ENCODE results near the gene PLA2G2E.

The PLA2G2E gene

GRCh38 chr1:19923137-19923952, at the start of gene PLA2G2E:
Gene PLA2G2E (minus strand): TSS chr1:19923617. CDS start chr1:19923559, 58 bp downstream.
- Mint-ChIP-seq H3K27me3 (no peaks in the 10 kb centered on the region), H3K4me1 (ENCODE audit: low read depth) (no peaks in the 10 kb centered on the region), H3K4me3 (no peak within 1 kb of the TSS), H3K36me3 (no peaks in the 10 kb centered on the region), H3K9me3 (ENCODE audit: low read depth) (no peaks in the 10 kb centered on the region), H3K27ac (no peak within 1 kb of the TSS)

- Mint-ChIP-seq H3K36me3 (no peaks in the 10 kb centered on the region), H3K4me3 (no peak overlapping the region), H3K27me3 (peaks cover 6% of the 10 kb centered on the region), H3K4me1 (ENCODE audit: low read depth) (no peaks in the 10 kb centered on the region), H3K27ac (no peak overlapping the region), H3K9me3 (ENCODE audit: low read depth) (no peaks in the 10 kb centered on the region)
Measured at GRCh38 chr1:19971664-19972063, 48.2 kb upstream of the PLA2G2E start.

- H3K4me3 Mint-ChIP-seq: no peak overlapping the region
- no peaks in the 10 kb centered on the region for H3K9me3 Mint-ChIP-seq (ENCODE audit: low read depth)
- peaks cover 5% of the 10 kb centered on the region for H3K27me3 Mint-ChIP-seq
- no peaks in the 10 kb centered on the region for H3K4me1 Mint-ChIP-seq (ENCODE audit: low read depth)
- H3K36me3 Mint-ChIP-seq: no peaks in the 10 kb centered on the region
- no peak overlapping the region for H3K27ac Mint-ChIP-seq
Measured at GRCh38 chr1:19969898-19970660, 46.7 kb upstream of the PLA2G2E start.

GRCh38 chr1:19967808-19968207, 44.4 kb upstream of the PLA2G2E start:
- Mint-ChIP-seq H3K27ac (no peak overlapping the region), H3K4me1 (ENCODE audit: low read depth) (no peaks in the 10 kb centered on the region), H3K36me3 (no peaks in the 10 kb centered on the region), H3K27me3 (peaks cover 12% of the 10 kb centered on the region), H3K4me3 (no peak overlapping the region), H3K9me3 (ENCODE audit: low read depth) (no peaks in the 10 kb centered on the region)

- Mint-ChIP-seq H3K4me3 (no peak overlapping the region), H3K9me3 (ENCODE audit: low read depth) (no peaks in the 10 kb centered on the region), H3K36me3 (no peaks in the 10 kb centered on the region), H3K27ac (no peak overlapping the region), H3K27me3 (peaks cover 15% of the 10 kb centered on the region), H3K4me1 (ENCODE audit: low read depth) (no peaks in the 10 kb centered on the region)
Measured at GRCh38 chr1:19964542-19964941, 41.1 kb upstream of the PLA2G2E start.

GRCh38 chr1:19963636-19964035, 40.2 kb upstream of the PLA2G2E start:
- Mint-ChIP-seq H3K4me1 (ENCODE audit: low read depth) (no peaks in the 10 kb centered on the region), H3K9me3 (ENCODE audit: low read depth) (no peaks in the 10 kb centered on the region), H3K27me3 (peaks cover 15% of the 10 kb centered on the region), H3K27ac (no peak overlapping the region), H3K4me3 (no peak overlapping the region), H3K36me3 (no peaks in the 10 kb centered on the region)

GRCh38 chr1:19960591-19960990, 37.2 kb upstream of the PLA2G2E start:
- Mint-ChIP-seq H3K4me3 (no peak overlapping the region), H3K27ac (no peak overlapping the region), H3K36me3 (no peaks in the 10 kb centered on the region), H3K4me1 (ENCODE audit: low read depth) (no peaks in the 10 kb centered on the region), H3K9me3 (ENCODE audit: low read depth) (no peaks in the 10 kb centered on the region), H3K27me3 (peaks cover 19% of the 10 kb centered on the region)

GRCh38 chr1:19957779-19958178, 34.4 kb upstream of the PLA2G2E start:
- Mint-ChIP-seq H3K36me3 (no peaks in the 10 kb centered on the region), H3K9me3 (ENCODE audit: low read depth) (no peaks in the 10 kb centered on the region), H3K4me1 (ENCODE audit: low read depth) (no peaks in the 10 kb centered on the region), H3K27me3 (peaks cover 24% of the 10 kb centered on the region), H3K4me3 (no peak overlapping the region), H3K27ac (no peak overlapping the region)

GRCh38 chr1:19955534-19956170, 32.2 kb upstream of the PLA2G2E start:
- H3K36me3 Mint-ChIP-seq: no peaks in the 10 kb centered on the region
- H3K4me3 Mint-ChIP-seq: no peak overlapping the region
- H3K27ac Mint-ChIP-seq: no peak overlapping the region
- no peaks in the 10 kb centered on the region for H3K4me1 Mint-ChIP-seq (ENCODE audit: low read depth)
- H3K9me3 Mint-ChIP-seq (ENCODE audit: low read depth): no peaks in the 10 kb centered on the region
- H3K27me3 Mint-ChIP-seq: peaks cover 16% of the 10 kb centered on the region

- H3K4me3 Mint-ChIP-seq: no peak overlapping the region
- H3K27me3 Mint-ChIP-seq: peaks cover 16% of the 10 kb centered on the region
- H3K27ac Mint-ChIP-seq: no peak overlapping the region
- no peaks in the 10 kb centered on the region for H3K9me3 Mint-ChIP-seq (ENCODE audit: low read depth)
- no peaks in the 10 kb centered on the region for H3K4me1 Mint-ChIP-seq (ENCODE audit: low read depth)
- H3K36me3 Mint-ChIP-seq: no peaks in the 10 kb centered on the region
Measured at GRCh38 chr1:19954059-19954458, 30.6 kb upstream of the PLA2G2E start.

- Mint-ChIP-seq H3K36me3 (no peaks in the 10 kb centered on the region), H3K4me3 (no peak overlapping the region), H3K9me3 (ENCODE audit: low read depth) (no peaks in the 10 kb centered on the region), H3K4me1 (ENCODE audit: low read depth) (no peaks in the 10 kb centered on the region), H3K27me3 (peaks cover 19% of the 10 kb centered on the region), H3K27ac (no peak overlapping the region)
Measured at GRCh38 chr1:19949016-19949415, 25.6 kb upstream of the PLA2G2E start.

- Mint-ChIP-seq H3K9me3 (ENCODE audit: low read depth) (no peaks in the 10 kb centered on the region), H3K36me3 (no peaks in the 10 kb centered on the region), H3K27ac (no peak overlapping the region), H3K4me3 (no peak overlapping the region), H3K4me1 (ENCODE audit: low read depth) (no peaks in the 10 kb centered on the region), H3K27me3 (peaks cover 14% of the 10 kb centered on the region)
Measured at GRCh38 chr1:19946971-19947370, 23.6 kb upstream of the PLA2G2E start.

- no peaks in the 10 kb centered on the region for H3K36me3 Mint-ChIP-seq
- H3K27ac Mint-ChIP-seq: no peak overlapping the region
- H3K9me3 Mint-ChIP-seq (ENCODE audit: low read depth): no peaks in the 10 kb centered on the region
- no peaks in the 10 kb centered on the region for H3K4me1 Mint-ChIP-seq (ENCODE audit: low read depth)
- H3K27me3 Mint-ChIP-seq: peaks cover 14% of the 10 kb centered on the region
- no peak overlapping the region for H3K4me3 Mint-ChIP-seq
Measured at GRCh38 chr1:19946331-19946751, 22.9 kb upstream of the PLA2G2E start.

GRCh38 chr1:19945914-19946313, 22.5 kb upstream of the PLA2G2E start:
- Mint-ChIP-seq H3K36me3 (no peaks in the 10 kb centered on the region), H3K4me1 (ENCODE audit: low read depth) (no peaks in the 10 kb centered on the region), H3K9me3 (ENCODE audit: low read depth) (no peaks in the 10 kb centered on the region), H3K27ac (no peak overlapping the region), H3K4me3 (no peak overlapping the region), H3K27me3 (peaks cover 14% of the 10 kb centered on the region)

- Mint-ChIP-seq H3K4me1 (ENCODE audit: low read depth) (no peaks in the 10 kb centered on the region), H3K36me3 (no peaks in the 10 kb centered on the region), H3K27ac (no peak overlapping the region), H3K4me3 (no peak overlapping the region), H3K27me3 (peaks cover 7% of the 10 kb centered on the region), H3K9me3 (ENCODE audit: low read depth) (no peaks in the 10 kb centered on the region)
Measured at GRCh38 chr1:19942657-19943056, 19.2 kb upstream of the PLA2G2E start.
